Activated naive CD4-positive, alpha-beta T cell treated with anti-CD3 and anti-CD28 coated beads for 36 hours (primary cell): Measurements from ENCODE around the gene ARHGAP15. TPM values are rescaled to one million over a fixed set of nuclear protein-coding genes. Genes with fewer than 3 reads are reported as not detected.

Source experiments
- CTCF ChIA-PET: fragments of 350-600 bp; sonication (Branson Sonifier 250); formaldehyde crosslinking; loops from one replicate; lab custom pipeline; 2021; ENCODE audit warnings: antibody characterized with exemption; lab: Charles Lee
- DNase-seq: peaks from one replicate; pipeline ENCODE4 v3.0.0-alpha.2; 2020
- H3K27ac Mint-ChIP-seq: one replicate; pipeline ENCODE4 v1.8.0; 2021; ENCODE audit warnings: mild to moderate bottlenecking, mixed read lengths
- H3K27me3 Mint-ChIP-seq: one replicate; pipeline ENCODE4 v1.8.0; 2021; ENCODE audit warnings: low read depth, mixed read lengths
- H3K36me3 Mint-ChIP-seq: one replicate; pipeline ENCODE4 v1.8.0; 2021; ENCODE audit warnings: low read depth, mixed read lengths
- H3K4me1 Mint-ChIP-seq: one replicate; pipeline ENCODE4 v1.8.0; 2021; ENCODE audit warnings: low read depth, mixed read lengths
- H3K4me3 Mint-ChIP-seq: one replicate; pipeline ENCODE4 v1.8.0; 2021; ENCODE audit warnings: mild to moderate bottlenecking, moderate library complexity, mixed read lengths
- H3K9me3 Mint-ChIP-seq: one replicate; pipeline ENCODE4 v1.8.0; 2021; ENCODE audit warnings: mixed read lengths
- intact Hi-C: fragments of 100-400 bp; cut with micrococcal nuclease; formaldehyde crosslinking; loops from one replicate; pipeline ENCODE4 v1.15.1; 2023
- total RNA-seq, 2 experiments: library from RNA; stranded (reverse); gene quantifications; one replicate each; pipeline ENCODE4 v1.2.3, GENCODE V29; 2021

ARHGAP15 gene
- total RNA-seq, 2 experiments from 2014 or later, result 85.7 to 90.1 TPM

GRCh38 chr2:143482771-143483170 lies 353.6 kb downstream of the ARHGAP15 start:
- H3K9me3 Mint-ChIP-seq, result no peaks in the 10 kb centered on the region
- peaks cover 5% of the 10 kb centered on the region for H3K36me3 Mint-ChIP-seq
- H3K27me3 Mint-ChIP-seq, result no peaks in the 10 kb centered on the region
- H3K4me3 Mint-ChIP-seq, result no peak overlapping the region
- H3K27ac Mint-ChIP-seq, result no peak overlapping the region
- intact Hi-C loops, result no loop called here
- H3K4me1 Mint-ChIP-seq, result peaks cover 22% of the 10 kb centered on the region
- no peak for DNase-seq
- CTCF ChIA-PET, result no interaction called here

- H3K36me3 Mint-ChIP-seq, result peaks cover 11% of the 10 kb centered on the region
Observed at GRCh38 chr2:143486976-143487375, 357.8 kb downstream of the ARHGAP15 start.

GRCh38 chr2:143489145-143489544 lies 359.9 kb downstream of the ARHGAP15 start:
- CTCF ChIA-PET, result no interaction called here
- no peak overlapping the region for H3K27ac Mint-ChIP-seq
- no peak for DNase-seq
- peaks cover 5% of the 10 kb centered on the region for H3K9me3 Mint-ChIP-seq
- H3K4me1 Mint-ChIP-seq, result peaks cover 21% of the 10 kb centered on the region
- H3K36me3 Mint-ChIP-seq, result peaks cover 25% of the 10 kb centered on the region
- intact Hi-C loops, result no loop called here
- no peak overlapping the region for H3K4me3 Mint-ChIP-seq
- no peaks in the 10 kb centered on the region for H3K27me3 Mint-ChIP-seq

More at GRCh38 chr2:143486976-143487375, 357.8 kb downstream of the ARHGAP15 start:
- Mint-ChIP-seq H3K27ac (no peak overlapping the region), H3K4me1 (peaks cover 8% of the 10 kb centered on the region), H3K4me3 (no peak overlapping the region), H3K9me3 (no peaks in the 10 kb centered on the region), H3K27me3 (no peaks in the 10 kb centered on the region)
- CTCF ChIA-PET, result no interaction called here
- intact Hi-C loops, result no loop called here
- DNase-seq, result no peak

GRCh38 chr2:143491131-143491530 lies 361.9 kb downstream of the ARHGAP15 start:
- Mint-ChIP-seq H3K27ac (no peak overlapping the region), H3K36me3 (peaks cover 29% of the 10 kb centered on the region), H3K4me1 (peaks cover 26% of the 10 kb centered on the region), H3K27me3 (no peaks in the 10 kb centered on the region), H3K9me3 (peaks cover 5% of the 10 kb centered on the region), H3K4me3 (no peak overlapping the region)
- CTCF ChIA-PET, result no interaction called here
- intact Hi-C loops, result no loop called here
- DNase-seq, result no peak

GRCh38 chr2:143493339-143493738 lies 364.1 kb downstream of the ARHGAP15 start:
- Mint-ChIP-seq H3K27ac (no peak overlapping the region), H3K4me1 (peaks cover 30% of the 10 kb centered on the region), H3K9me3 (peaks cover 5% of the 10 kb centered on the region), H3K27me3 (no peaks in the 10 kb centered on the region), H3K4me3 (no peak overlapping the region), H3K36me3 (peaks cover 27% of the 10 kb centered on the region)
- no peak for DNase-seq
- CTCF ChIA-PET, result no interaction called here
- intact Hi-C loops, result no loop called here

- no peaks in the 10 kb centered on the region for H3K27me3 Mint-ChIP-seq
Observed at GRCh38 chr2:143497726-143498125, 368.5 kb downstream of the ARHGAP15 start.

GRCh38 chr2:143498496-143498895 lies 369.3 kb downstream of the ARHGAP15 start:
- intact Hi-C loops, result no loop called here
- peaks cover 29% of the 10 kb centered on the region for H3K4me1 Mint-ChIP-seq
- H3K27me3 Mint-ChIP-seq, result no peaks in the 10 kb centered on the region
- CTCF ChIA-PET, result no interaction called here
- no peak overlapping the region for H3K4me3 Mint-ChIP-seq
- peaks cover 3% of the 10 kb centered on the region for H3K9me3 Mint-ChIP-seq
- H3K27ac Mint-ChIP-seq, result no peak overlapping the region
- no peak for DNase-seq
- peaks cover 17% of the 10 kb centered on the region for H3K36me3 Mint-ChIP-seq

More at GRCh38 chr2:143497726-143498125, 368.5 kb downstream of the ARHGAP15 start:
- no peak overlapping the region for H3K4me3 Mint-ChIP-seq
- intact Hi-C loops, result no loop called here
- no peak overlapping the region for H3K27ac Mint-ChIP-seq
- peaks cover 5% of the 10 kb centered on the region for H3K9me3 Mint-ChIP-seq
- CTCF ChIA-PET, result no interaction called here
- DNase-seq, result no peak
- H3K36me3 Mint-ChIP-seq, result peaks cover 23% of the 10 kb centered on the region
- H3K4me1 Mint-ChIP-seq, result peaks cover 35% of the 10 kb centered on the region

- H3K27ac Mint-ChIP-seq, result no peak overlapping the region
- H3K9me3 Mint-ChIP-seq, result no peaks in the 10 kb centered on the region
- H3K4me1 Mint-ChIP-seq, result peaks cover 23% of the 10 kb centered on the region
- H3K27me3 Mint-ChIP-seq, result no peaks in the 10 kb centered on the region
- intact Hi-C loops, result no loop called here
- CTCF ChIA-PET, result no interaction called here
- H3K36me3 Mint-ChIP-seq, result peaks cover 18% of the 10 kb centered on the region
- H3K4me3 Mint-ChIP-seq, result no peak overlapping the region
- DNase-seq, result no peak
Observed at GRCh38 chr2:143499061-143499460, 369.8 kb downstream of the ARHGAP15 start.

GRCh38 chr2:143501106-143501676 lies 372.0 kb downstream of the ARHGAP15 start:
- no peak overlapping the region for H3K4me3 Mint-ChIP-seq
- CTCF ChIA-PET, result no interaction called here
- H3K9me3 Mint-ChIP-seq, result no peaks in the 10 kb centered on the region
- H3K27ac Mint-ChIP-seq, result no peak overlapping the region
- peaks cover 24% of the 10 kb centered on the region for H3K36me3 Mint-ChIP-seq
- peaks cover 23% of the 10 kb centered on the region for H3K4me1 Mint-ChIP-seq
- DNase-seq, result no peak
- no peaks in the 10 kb centered on the region for H3K27me3 Mint-ChIP-seq
- intact Hi-C loops, result no loop called here

GRCh38 chr2:143503280-143503679 lies 374.1 kb downstream of the ARHGAP15 start:
- H3K4me3 Mint-ChIP-seq, result no peak overlapping the region
- H3K27ac Mint-ChIP-seq, result no peak overlapping the region
- intact Hi-C loops, result no loop called here
- CTCF ChIA-PET, result interaction anchor here (0.8 kb wide), 1 partner anchor 9 kb away, joined by 3 read pairs; no protein-coding TSS in a partner anchor
- H3K27me3 Mint-ChIP-seq, result no peaks in the 10 kb centered on the region
- H3K9me3 Mint-ChIP-seq, result no peaks in the 10 kb centered on the region
- peaks cover 26% of the 10 kb centered on the region for H3K36me3 Mint-ChIP-seq
- peaks cover 16% of the 10 kb centered on the region for H3K4me1 Mint-ChIP-seq
- DNase-seq, result no peak

GRCh38 chr2:143504397-143504796 lies 375.2 kb downstream of the ARHGAP15 start:
- H3K36me3 Mint-ChIP-seq, result peaks cover 30% of the 10 kb centered on the region
- H3K27ac Mint-ChIP-seq, result no peak overlapping the region
- peaks cover 9% of the 10 kb centered on the region for H3K4me1 Mint-ChIP-seq
- CTCF ChIA-PET, result no interaction called here
- H3K9me3 Mint-ChIP-seq, result no peaks in the 10 kb centered on the region
- no peak overlapping the region for H3K4me3 Mint-ChIP-seq
- H3K27me3 Mint-ChIP-seq, result no peaks in the 10 kb centered on the region
- intact Hi-C loops, result no loop called here
- no peak for DNase-seq

- DNase-seq, result no peak
- intact Hi-C loops, result no loop called here
- Mint-ChIP-seq H3K4me1 (peaks cover 9% of the 10 kb centered on the region), H3K4me3 (no peak overlapping the region), H3K36me3 (peaks cover 36% of the 10 kb centered on the region), H3K27ac (no peak overlapping the region), H3K27me3 (no peaks in the 10 kb centered on the region), H3K9me3 (no peaks in the 10 kb centered on the region)
- CTCF ChIA-PET, result interaction anchor here (0.5 kb wide), 1 partner anchor 37 kb away, joined by 3 read pairs; no protein-coding TSS in a partner anchor
Observed at GRCh38 chr2:143505542-143505941, 376.3 kb downstream of the ARHGAP15 start.

- no peaks in the 10 kb centered on the region for H3K27me3 Mint-ChIP-seq
- intact Hi-C loops, result loop anchor here (10.0 kb wide), 1 partner anchor 478 kb away; no protein-coding TSS in a partner anchor
- no peaks in the 10 kb centered on the region for H3K9me3 Mint-ChIP-seq
- H3K4me3 Mint-ChIP-seq, result no peak overlapping the region
- CTCF ChIA-PET, result interaction anchor here (1.5 kb wide), 1 partner anchor 13 kb away, joined by 3 read pairs; no protein-coding TSS in a partner anchor
- no peak for DNase-seq
- H3K27ac Mint-ChIP-seq, result no peak overlapping the region
- H3K4me1 Mint-ChIP-seq, result no peaks in the 10 kb centered on the region
- H3K36me3 Mint-ChIP-seq, result peaks cover 47% of the 10 kb centered on the region
Observed at GRCh38 chr2:143513081-143513480, 383.9 kb downstream of the ARHGAP15 start.
